Mesendoderm (in vitro differentiated cells): ENCODE results near the gene CSPG5. TPM values are rescaled to one million over a fixed set of nuclear protein-coding genes. Genes with fewer than 3 reads are reported as not detected.

Experiments used
- DNase-seq: peaks from one replicate; pipeline ENCODE4 v3.0.0; 2013
- H2AK5ac ChIP-seq: 2 replicates; pipeline ENCODE4 v1.6.1; 2013; ENCODE audit warnings: low read length, inconsistent platforms
- H2BK120ac ChIP-seq: 2 replicates; pipeline ENCODE4 v1.6.1; 2013; ENCODE audit warnings: low read depth, mild to moderate bottlenecking, low read length, moderate library complexity, mixed read lengths
- H2BK15ac ChIP-seq: replicated peaks from 2 replicates; pipeline ENCODE4 v1.6.1; 2013; ENCODE audit warnings: low read depth, mild to moderate bottlenecking, moderate library complexity
- H2BK5ac ChIP-seq: 2 replicates; pipeline ENCODE4 v1.6.1; 2013; ENCODE audit warnings: low read length, inconsistent platforms
- H3K18ac ChIP-seq: 2 replicates; pipeline ENCODE4 v1.6.1; 2013; ENCODE audit warnings: mild to moderate bottlenecking, low read length, mixed read lengths
- H3K23ac ChIP-seq: one replicate; pipeline ENCODE4 v1.6.1; 2013; ENCODE audit warnings: low read length
- H3K27ac ChIP-seq: 2 replicates; pipeline ENCODE4 v1.5.1; 2013; ENCODE audit warnings: low read depth, mild to moderate bottlenecking, inconsistent platforms, low read length, moderate library complexity
- H3K27me3 ChIP-seq: 2 replicates; pipeline ENCODE4 v1.6.1; 2013; ENCODE audit warnings: low read length, control low read depth, mild to moderate bottlenecking, inconsistent platforms; ENCODE audit not compliant: insufficient read depth, poor library complexity
- H3K36me3 ChIP-seq: 2 replicates; pipeline ENCODE4 v1.6.1; 2013; ENCODE audit warnings: low read length, inconsistent platforms; ENCODE audit not compliant: control insufficient read depth, insufficient read depth
- H3K4ac ChIP-seq: one replicate; pipeline ENCODE4 v1.6.1; 2013; ENCODE audit warnings: low read depth, mild to moderate bottlenecking, low read length, moderate library complexity
- H3K4me1 ChIP-seq: 2 replicates; pipeline ENCODE4 v1.6.1; 2013; ENCODE audit warnings: low read depth, low read length, inconsistent platforms; ENCODE audit not compliant: control insufficient read depth
- H3K4me2 ChIP-seq: 2 replicates; pipeline ENCODE4 v1.6.1; 2013; ENCODE audit warnings: low read length
- H3K4me3 ChIP-seq: 2 replicates; pipeline ENCODE4 v1.5.1; 2013; ENCODE audit warnings: mild to moderate bottlenecking, low read length
- H3K56ac ChIP-seq: one replicate; pipeline ENCODE4 v1.6.1; 2013; ENCODE audit warnings: low read length
- H3K79me1 ChIP-seq: 2 replicates; pipeline ENCODE4 v1.6.1; 2013; ENCODE audit warnings: low read length, inconsistent platforms
- H3K79me2 ChIP-seq: 2 replicates; pipeline ENCODE4 v1.6.1; 2013; ENCODE audit warnings: mild to moderate bottlenecking, low read length; ENCODE audit not compliant: control insufficient read depth, insufficient read depth
- H3K9ac ChIP-seq: 2 replicates; pipeline ENCODE4 v1.6.1; 2013; ENCODE audit warnings: low read length, inconsistent platforms
- H4K5ac ChIP-seq: one replicate; pipeline ENCODE4 v1.6.1; 2013; ENCODE audit warnings: low read length
- H4K8ac ChIP-seq: one replicate; pipeline ENCODE4 v1.6.1; 2013; ENCODE audit warnings: low read depth, mild to moderate bottlenecking, control low read depth, low read length, moderate library complexity
- WGBS: extraction: QIAGEN DNeasy Blood & Tissue Kit; methylation state at CpG from one replicate; pipeline ENCODE4 v1.1.7; 2013; ENCODE audit warnings: low lambda C conversion rate, missing lambda C conversion rate; ENCODE audit not compliant: insufficient coverage; ENCODE audit errors: extremely low coverage; 5-methylcytosine and 5-hydroxymethylcytosine counted together
- small RNA-seq: library from polyadenylated mRNA; stranded (forward); fragments of <200 nt; extraction: miRNeasy Mini kit (QIAGEN cat#:217004); gene quantifications from one replicate; pipeline ENCODE3, GENCODE V24; 2013; ENCODE audit not compliant: insufficient read depth

CSPG5 gene

GRCh38 chr3:47513125-47513929 is 65.3 kb downstream of the CSPG5 start, which contains the start of gene ELP6:
Gene ELP6 (minus strand): TSS chr3:47513712. CDS start chr3:47513590, 122 bp downstream.
- H2BK120ac ChIP-seq: no peak within 1 kb of the TSS
- H3K4me3 ChIP-seq: peak within 1 kb of the TSS; percentile 93
- peaks cover 11% of the 10 kb centered on the region for H3K79me2 ChIP-seq
- no CpG with 5 or more reads among the region's 71 CpGs for WGBS
- peak within 1 kb of the TSS; percentile 86 for H3K4ac ChIP-seq
- H4K5ac ChIP-seq: no peak within 1 kb of the TSS
- H4K8ac ChIP-seq: peak within 1 kb of the TSS; percentile 96
- H3K9ac ChIP-seq: peak within 1 kb of the TSS; percentile 98
- peak within 1 kb of the TSS; percentile 94 for H3K56ac ChIP-seq
- no peaks in the 10 kb centered on the region for H3K4me1 ChIP-seq
- H3K79me1 ChIP-seq: peaks cover 9% of the 10 kb centered on the region
- no peak within 1 kb of the TSS for H2AK5ac ChIP-seq
- peak within 1 kb of the TSS; percentile 91 for H3K4me2 ChIP-seq
- peak within 1 kb of the TSS; percentile 93 for H2BK5ac ChIP-seq
- peak within 1 kb of the TSS; percentile 42 for H3K18ac ChIP-seq
- peaks cover 2% of the 10 kb centered on the region for H3K36me3 ChIP-seq
- peak; percentile 98 for DNase-seq
- H3K27me3 ChIP-seq: no peaks in the 10 kb centered on the region
- H3K27ac ChIP-seq: peak within 1 kb of the TSS; percentile 96
- no peak within 1 kb of the TSS for H2BK15ac ChIP-seq
- peak within 1 kb of the TSS; percentile 94 for H3K23ac ChIP-seq

GRCh38 chr3:47512416-47513124 is 66.1 kb downstream of the CSPG5 start:
- DNase-seq: peak; percentile 44

More at GRCh38 chr3:47512416-47513124, 66.1 kb downstream of the CSPG5 start:
- Histone ChIP-seq H3K9ac (peak overlapping the region; percentile 98), H3K4me3 (peak overlapping the region; percentile 93), H3K79me2 (peaks cover 11% of the 10 kb centered on the region), H3K4ac (peak overlapping the region; percentile 86), H3K36me3 (peaks cover 3% of the 10 kb centered on the region), H3K4me2 (peak overlapping the region; percentile 91), H3K18ac (peak overlapping the region; percentile 42), H3K27me3 (no peaks in the 10 kb centered on the region), H3K23ac (peak overlapping the region; percentile 94), H2BK120ac (no peak overlapping the region), H2BK5ac (peak overlapping the region; percentile 50), H2BK15ac (no peak overlapping the region), H3K27ac (peak overlapping the region; percentile 61), H3K4me1 (no peaks in the 10 kb centered on the region), H2AK5ac (no peak overlapping the region), H3K56ac (peak overlapping the region; percentile 91), H4K5ac (no peak overlapping the region), H4K8ac (peak overlapping the region; percentile 67), H3K79me1 (peaks cover 10% of the 10 kb centered on the region)
- no CpG with 5 or more reads among the region's 36 CpGs for WGBS

Small RNA genes lying within 50 kb of the gene (small RNA-seq; reads per million reads assigned to genes)
- gene RN7SL870P: not detected
